Gastrocnemius medialis (tissue), 4 donors: Measurements from ENCODE around the gene CDH1. TPM values are rescaled to one million over a fixed set of nuclear protein-coding genes. Genes with fewer than 3 reads are reported as not detected.

Source experiments
- ATAC-seq, 2 donors: fragments of 150-250 bp; one replicate each; pipeline ENCODE4 v1.9.1; 2016
- DNase-seq, 2 donors: peaks; one replicate each; pipeline ENCODE4 v3.0.0-alpha.2; 2019
- H3K27ac ChIP-seq, 4 donors: fragments of 200-600 bp; sonication (generic); 1 replicate in 1 of 4; 2 replicates in 3 of 4; pipeline ENCODE4 v1.5.1; 2016 to 2018; ENCODE audit warnings: mild to moderate bottlenecking in 2 of 4, moderate library complexity in 1 of 4
- H3K27me3 ChIP-seq, 3 donors: fragments of 200-600 bp; sonication (generic) in 2 of 3; 1 replicate in 1 of 3; 2 replicates in 2 of 3; pipeline versions ENCODE4 v1.5.1 to v1.6.0; 2016 to 2019; ENCODE audit warnings: mild to moderate bottlenecking in 1 of 3, moderate library complexity in 1 of 3
- H3K36me3 ChIP-seq, 2 donors: fragments of 200-600 bp; sonication (generic) in 1 of 2; one replicate each; pipeline ENCODE4 v1.5.1; 2017 to 2018
- H3K4me1 ChIP-seq, 2 donors: fragments of 200-600 bp; sonication (generic) in 1 of 2; one replicate each; pipeline ENCODE4 v1.5.1; 2016 to 2017; ENCODE audit warnings: mild to moderate bottlenecking in 2 of 2
- H3K4me3 ChIP-seq, 4 donors: fragments of 200-600 bp; sonication (generic) in 3 of 4; 1 replicate in 1 of 4; 2 replicates in 3 of 4; pipeline ENCODE4 v1.5.1; 2016 to 2019; ENCODE audit warnings: mild to moderate bottlenecking in 2 of 4
- H3K9me3 ChIP-seq, 3 donors: fragments of 200-600 bp; sonication (generic) in 2 of 3; 1 replicate in 1 of 3; 2 replicates in 2 of 3; pipeline ENCODE4 v1.5.1; 2016 to 2019
- POLR2A ChIP-seq, 2 donors: fragments of 450-650 bp; IDR thresholded peaks; one replicate each; pipeline ENCODE4 v1.6.1; 2017; ENCODE audit warnings: antibody characterized with exemption in 2 of 2, mild to moderate bottlenecking in 2 of 2, moderate library complexity in 2 of 2
- in situ Hi-C, 4 donors: fragments of 200-750 bp; cut with MboI; loops; one replicate each; pipeline versions ENCODE4 v1.15.0 to v1.8.0; 2017; ENCODE audit warnings: low sequenced_read_pairs in 4 of 4
- intact Hi-C: fragments of 100-400 bp; cut with DNase I; formaldehyde crosslinking; loops from one replicate; pipeline ENCODE4 v1.15.1; 2023; ENCODE audit warnings: low total_unique reads
- total RNA-seq, 4 donors: library from RNA; depleted of rRNA; stranded (reverse); fragments of >200 nt; gene quantifications; one replicate each; pipeline versions ENCODE4 v1.1.0 to v1.2.3, GENCODE V29; 2016
- TF ChIP-seq, protein P1 (sequence below), 5 experiments: fragments of 450-650 bp in 3 of 5; fragments of 200-600 bp in 2 of 5; sonication (generic) in 2 of 5; IDR thresholded peaks in 4 of 5; conservative IDR thresholded peaks in 1 of 5; 1 replicate in 4 of 5; 2 replicates in 1 of 5; pipeline ENCODE4 v1.5.1; 2016 to 2019; ENCODE audit warnings: antibody characterized with exemption in 5 of 5, mild to moderate bottlenecking in 3 of 5, moderate library complexity in 3 of 5

The CDH1 gene
- total RNA-seq, 4 donors from 2014 or later = 0.20 to 1.3 (median 0.20) TPM; not detected in 1

GRCh38 chr16:68736561-68736960 lies 531 bp upstream of the CDH1 start:
- TF ChIP-seq, protein P1, sequence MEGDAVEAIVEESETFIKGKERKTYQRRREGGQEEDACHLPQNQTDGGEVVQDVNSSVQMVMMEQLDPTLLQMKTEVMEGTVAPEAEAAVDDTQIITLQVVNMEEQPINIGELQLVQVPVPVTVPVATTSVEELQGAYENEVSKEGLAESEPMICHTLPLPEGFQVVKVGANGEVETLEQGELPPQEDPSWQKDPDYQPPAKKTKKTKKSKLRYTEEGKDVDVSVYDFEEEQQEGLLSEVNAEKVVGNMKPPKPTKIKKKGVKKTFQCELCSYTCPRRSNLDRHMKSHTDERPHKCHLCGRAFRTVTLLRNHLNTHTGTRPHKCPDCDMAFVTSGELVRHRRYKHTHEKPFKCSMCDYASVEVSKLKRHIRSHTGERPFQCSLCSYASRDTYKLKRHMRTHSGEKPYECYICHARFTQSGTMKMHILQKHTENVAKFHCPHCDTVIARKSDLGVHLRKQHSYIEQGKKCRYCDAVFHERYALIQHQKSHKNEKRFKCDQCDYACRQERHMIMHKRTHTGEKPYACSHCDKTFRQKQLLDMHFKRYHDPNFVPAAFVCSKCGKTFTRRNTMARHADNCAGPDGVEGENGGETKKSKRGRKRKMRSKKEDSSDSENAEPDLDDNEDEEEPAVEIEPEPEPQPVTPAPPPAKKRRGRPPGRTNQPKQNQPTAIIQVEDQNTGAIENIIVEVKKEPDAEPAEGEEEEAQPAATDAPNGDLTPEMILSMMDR (IDR thresholded peaks at IDR 0.05 in 4 of 5, conservative IDR thresholded peaks at IDR 0.05 in 1 of 5) = no peak
- no peak for TF ChIP-seq POLR2A (IDR thresholded peaks at IDR 0.05)
- peaks cover 27 to 35% (median 33%) of the 10 kb centered on the region in 3 donors for H3K27me3 ChIP-seq
- H3K27ac ChIP-seq = no peak overlapping the region
- DNase-seq (no peak), ATAC-seq (no peak)
- H3K4me1 ChIP-seq = no peaks in the 10 kb centered on the region
- in situ Hi-C loops (no loop called here), intact Hi-C loops (no loop called here)
- H3K9me3 ChIP-seq = no peaks in the 10 kb centered on the region
- H3K36me3 ChIP-seq = no peaks in the 10 kb centered on the region
- peak overlapping the region in 1 of 4 donors; percentile 38 for H3K4me3 ChIP-seq

DNA sequence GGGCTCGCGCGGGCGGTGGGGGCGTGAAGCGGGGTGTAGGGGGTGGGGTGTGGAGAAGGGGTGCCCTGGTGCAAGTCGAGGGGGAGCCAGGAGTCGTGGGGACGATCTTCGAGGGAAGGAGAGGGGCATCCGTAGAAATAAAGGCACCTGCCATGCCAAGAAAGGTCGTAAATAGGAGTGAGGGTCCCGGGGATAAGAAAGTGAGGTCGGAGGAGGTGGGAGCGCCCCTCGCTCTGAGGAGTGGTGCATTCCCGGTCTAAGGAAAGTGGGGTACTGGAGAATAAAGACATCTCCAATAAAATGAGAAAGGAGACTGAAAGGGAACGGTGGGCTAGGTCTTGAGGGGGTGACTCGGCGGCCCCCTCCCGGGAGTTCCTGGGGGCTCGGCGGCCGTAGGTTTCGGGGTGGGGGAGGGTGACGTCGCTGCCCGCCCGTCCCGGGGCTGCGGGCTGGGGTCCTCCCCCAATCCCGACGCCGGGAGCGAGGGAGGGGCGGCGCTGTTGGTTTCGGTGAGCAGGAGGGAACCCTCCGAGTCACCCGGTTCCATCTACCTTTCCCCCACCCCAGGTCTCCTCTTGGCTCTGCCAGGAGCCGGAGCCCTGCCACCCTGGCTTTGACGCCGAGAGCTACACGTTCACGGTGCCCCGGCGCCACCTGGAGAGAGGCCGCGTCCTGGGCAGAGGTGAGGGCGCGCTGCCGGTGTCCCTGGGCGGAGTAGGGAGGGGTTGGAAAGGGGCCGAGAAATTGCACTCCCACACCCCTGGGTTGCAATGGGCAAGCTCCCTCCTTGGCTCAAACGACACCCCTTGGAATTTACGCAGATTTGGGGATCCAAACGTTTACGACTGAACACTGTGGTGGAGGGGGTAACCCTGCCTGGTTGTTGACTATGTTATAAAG lies 888 bp downstream of the CDH1 start:
- no peak for ATAC-seq
- intact Hi-C loops = no loop called here

GRCh38 chr16:68739964-68740627 lies 3.0 kb downstream of the CDH1 start:
- in situ Hi-C loops (no loop called here), intact Hi-C loops (no loop called here)
- H3K4me3 ChIP-seq = no peak overlapping the region
- TF ChIP-seq, protein P1 (IDR thresholded peaks at IDR 0.05 in 4 of 5, conservative IDR thresholded peaks at IDR 0.05 in 1 of 5) = no peak
- TF ChIP-seq POLR2A (IDR thresholded peaks at IDR 0.05) = no peak
- no peaks in the 10 kb centered on the region for H3K9me3 ChIP-seq
- H3K4me1 ChIP-seq = no peaks in the 10 kb centered on the region
- H3K27me3 ChIP-seq = peaks cover 27 to 30% (median 27%) of the 10 kb centered on the region in 3 donors
- H3K27ac ChIP-seq = no peak overlapping the region
- DNase-seq (no peak), ATAC-seq (no peak)
- H3K36me3 ChIP-seq = no peaks in the 10 kb centered on the region

More for the DNA sequence above, 888 bp downstream of the CDH1 start:
- H3K9me3 ChIP-seq = no peaks in the 10 kb centered on the region
- in situ Hi-C loops = no loop called here
- H3K27ac ChIP-seq = no peak overlapping the region
- peak overlapping the region in 1 of 4 donors; percentile 38 for H3K4me3 ChIP-seq
- H3K27me3 ChIP-seq = peaks cover 27 to 35% (median 33%) of the 10 kb centered on the region in 3 donors
- no peaks in the 10 kb centered on the region for H3K36me3 ChIP-seq
- TF ChIP-seq POLR2A (IDR thresholded peaks at IDR 0.05) = no peak
- TF ChIP-seq, protein P1 (IDR thresholded peaks at IDR 0.05 in 4 of 5, conservative IDR thresholded peaks at IDR 0.05 in 1 of 5) = no peak
- no peak for DNase-seq
- H3K4me1 ChIP-seq = no peaks in the 10 kb centered on the region

DNA sequence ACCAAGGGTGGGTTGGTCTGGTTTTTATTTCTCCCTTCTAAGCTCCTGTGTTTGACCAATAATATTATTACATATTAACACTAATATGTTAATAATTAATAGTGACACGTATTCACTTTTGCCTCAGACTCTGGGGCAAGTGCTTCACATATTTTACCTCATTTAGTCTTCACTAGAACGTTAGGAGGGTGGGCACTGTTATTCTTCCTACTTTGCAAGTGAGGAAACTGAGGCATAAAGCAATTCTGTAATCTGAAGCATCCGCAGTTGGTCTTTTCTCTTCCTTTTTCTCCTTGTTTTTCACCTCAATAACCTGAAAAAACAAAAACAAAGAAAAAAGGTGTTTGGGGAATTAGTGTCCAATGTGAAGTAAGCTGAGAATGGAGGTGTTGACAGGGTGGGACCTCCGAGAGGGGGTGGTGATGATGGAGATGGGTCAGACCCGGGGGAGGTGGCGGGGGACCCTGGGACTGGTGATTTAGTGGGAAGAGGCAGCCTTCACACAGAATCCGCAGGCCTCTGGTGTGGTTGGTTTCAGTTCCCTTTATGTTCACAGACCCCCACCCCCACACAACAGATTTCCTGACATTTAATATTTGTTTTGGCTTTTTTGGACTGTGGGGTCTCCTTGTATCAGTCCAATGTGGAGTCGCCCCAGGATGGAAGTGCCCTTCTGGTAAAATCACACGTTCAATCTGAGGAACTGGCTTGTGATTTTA lies 3.7 kb downstream of the CDH1 start:
- ATAC-seq (no peak), DNase-seq (no peak)
- TF ChIP-seq POLR2A (IDR thresholded peaks at IDR 0.05) = no peak
- TF ChIP-seq, protein P1 (IDR thresholded peaks at IDR 0.05 in 4 of 5, conservative IDR thresholded peaks at IDR 0.05 in 1 of 5) = no peak
- in situ Hi-C loops = no loop called here
- H3K4me3 ChIP-seq = no peak overlapping the region
- no peaks in the 10 kb centered on the region for H3K9me3 ChIP-seq
- peaks cover 25 to 29% (median 26%) of the 10 kb centered on the region in 3 donors for H3K27me3 ChIP-seq
- no peak overlapping the region for H3K27ac ChIP-seq
- intact Hi-C loops = no loop called here
- no peaks in the 10 kb centered on the region for H3K4me1 ChIP-seq
- H3K36me3 ChIP-seq = no peaks in the 10 kb centered on the region
